GM21367 (cell line): ENCODE results near the gene BDKRB2.

Experiments
- ATAC-seq: cut with Tn5 transposase; IDR thresholded peaks from one replicate; pipeline ENCODE4 v1.9.1; 2021; ENCODE audit not compliant: unreplicated experiment

BDKRB2 gene

DNA sequence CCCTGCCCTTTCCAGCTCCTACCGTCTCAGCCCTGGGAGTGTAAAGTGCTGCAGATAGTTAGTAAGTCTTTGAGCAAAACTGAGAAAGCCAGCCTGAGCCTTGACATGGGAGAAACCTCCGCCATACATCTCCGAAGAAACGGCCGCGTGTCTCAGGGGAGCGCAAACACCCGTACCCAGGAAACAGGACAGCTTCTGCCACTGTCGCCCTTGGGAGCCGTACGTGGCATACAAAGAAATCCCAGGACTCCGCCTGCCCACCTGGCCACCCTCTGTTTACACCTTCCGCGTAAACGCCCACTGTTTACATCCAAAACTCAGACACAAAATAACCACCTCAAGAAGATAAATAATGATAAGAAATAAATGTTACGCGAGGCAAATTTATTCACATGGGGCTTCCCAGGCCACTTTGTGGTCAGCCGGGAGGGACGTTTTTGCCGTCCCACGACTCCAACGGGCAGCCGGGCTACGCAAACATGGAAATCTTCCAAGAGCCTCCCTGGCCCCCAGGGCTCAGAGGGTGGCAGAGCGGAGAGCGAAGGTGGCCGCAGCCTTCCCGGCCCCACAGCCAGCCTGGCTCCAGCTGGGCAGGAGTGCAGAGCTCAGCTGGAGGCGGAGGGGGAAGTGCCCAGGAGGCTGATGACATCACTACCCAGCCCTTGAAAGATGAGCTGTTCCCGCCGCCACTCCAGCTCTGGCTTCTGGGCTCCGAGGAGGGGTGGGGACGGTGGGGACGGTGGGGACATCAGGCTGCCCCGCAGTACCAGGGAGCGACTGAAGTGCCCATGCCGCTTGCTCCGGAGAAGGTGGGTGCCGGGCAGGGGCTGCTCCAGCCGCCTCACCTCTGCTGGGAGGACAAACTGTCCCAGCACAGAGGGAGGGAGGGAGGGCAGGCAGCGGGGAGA lies at the start of gene BDKRB2:
Gene BDKRB2 (plus strand): TSS at position 689 of the 908 bp plus-strand sequence. CDS start 32,269 bp downstream, outside the sequence.
- no peak for ATAC-seq

DNA sequence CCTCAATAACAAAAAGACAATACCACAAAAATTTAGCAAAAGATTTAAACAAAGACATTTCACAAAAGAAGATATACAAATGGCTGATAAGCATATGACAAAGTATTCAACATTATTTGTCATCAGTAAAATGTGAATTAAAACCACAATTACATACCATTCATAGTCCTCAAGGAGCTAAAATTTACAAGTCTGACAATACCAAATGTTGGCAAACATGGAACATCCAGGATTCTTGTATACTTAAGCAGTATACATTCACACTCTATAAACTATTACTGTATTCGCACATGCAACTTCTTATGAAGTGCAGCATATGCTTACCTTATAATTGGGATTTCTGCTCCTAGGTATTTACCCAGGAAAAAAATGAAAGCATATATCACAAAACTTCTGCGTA lies 49.7 kb upstream of the BDKRB2 start:
- no peak for ATAC-seq

DNA sequence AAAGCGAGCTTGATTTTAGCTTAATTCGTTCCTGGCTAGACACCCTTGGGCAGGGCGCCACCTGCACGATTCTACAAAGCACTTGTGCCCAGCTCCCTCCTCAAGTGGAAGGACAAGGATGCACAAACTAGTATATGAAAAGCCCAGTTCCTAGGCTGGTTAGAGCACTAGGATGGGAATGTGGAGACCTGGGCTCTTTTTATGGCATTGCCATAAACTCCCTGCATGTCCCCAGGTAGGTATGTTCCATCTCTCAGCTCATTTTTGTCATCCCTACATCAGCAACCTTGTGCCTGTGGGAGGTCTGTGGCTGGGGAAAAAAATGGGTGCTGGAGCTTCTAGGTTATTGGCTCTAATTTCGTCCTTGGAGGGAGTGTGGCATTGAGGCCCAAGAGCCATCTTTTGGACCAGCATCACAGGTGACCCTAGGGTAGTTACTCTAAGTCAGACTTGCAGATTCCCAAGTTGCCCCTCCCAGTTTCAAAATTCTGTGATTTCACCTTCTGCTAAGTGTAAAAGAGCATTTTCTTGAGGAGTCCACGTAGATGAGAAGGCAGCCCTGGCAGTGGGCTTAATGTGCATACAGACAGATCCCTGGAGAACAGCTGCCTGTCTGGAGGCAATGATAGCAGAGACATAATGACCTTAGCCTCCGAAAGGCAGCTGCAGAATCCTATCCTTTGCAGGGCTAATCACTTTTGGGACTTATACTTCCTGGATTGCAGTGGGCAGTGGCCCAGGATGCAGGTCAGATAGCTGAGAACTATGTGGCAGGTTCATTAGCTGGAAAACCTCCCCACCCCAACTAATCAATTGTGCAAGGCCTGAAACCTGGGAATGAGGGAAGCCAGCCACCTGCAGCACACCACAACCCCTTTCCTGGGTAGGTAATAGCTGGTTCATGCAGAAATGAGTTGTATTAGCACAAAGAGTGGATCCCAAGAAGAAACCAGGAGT lies 47.6 kb upstream of the BDKRB2 start:
- ATAC-seq, result no peak

DNA sequence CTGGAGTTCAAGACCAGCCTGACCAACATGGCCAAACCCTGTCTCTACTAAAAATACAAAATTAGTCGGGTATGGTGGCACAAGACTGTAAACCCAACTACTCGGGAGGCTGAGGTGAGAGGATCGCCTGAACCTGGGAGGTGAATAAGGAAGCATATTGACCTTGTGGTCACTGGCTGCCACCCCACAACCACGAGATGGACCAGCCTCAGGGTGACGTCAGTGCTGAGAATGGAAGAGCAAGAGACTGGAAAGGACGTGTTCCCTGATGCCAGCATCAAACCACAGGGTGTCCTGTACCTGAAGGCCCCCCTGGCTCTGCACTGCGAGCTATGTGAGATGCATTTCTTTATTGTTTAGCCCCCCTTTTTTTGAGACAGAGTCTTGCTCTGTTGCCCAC lies 45.9 kb upstream of the BDKRB2 start:
- no peak for ATAC-seq

DNA sequence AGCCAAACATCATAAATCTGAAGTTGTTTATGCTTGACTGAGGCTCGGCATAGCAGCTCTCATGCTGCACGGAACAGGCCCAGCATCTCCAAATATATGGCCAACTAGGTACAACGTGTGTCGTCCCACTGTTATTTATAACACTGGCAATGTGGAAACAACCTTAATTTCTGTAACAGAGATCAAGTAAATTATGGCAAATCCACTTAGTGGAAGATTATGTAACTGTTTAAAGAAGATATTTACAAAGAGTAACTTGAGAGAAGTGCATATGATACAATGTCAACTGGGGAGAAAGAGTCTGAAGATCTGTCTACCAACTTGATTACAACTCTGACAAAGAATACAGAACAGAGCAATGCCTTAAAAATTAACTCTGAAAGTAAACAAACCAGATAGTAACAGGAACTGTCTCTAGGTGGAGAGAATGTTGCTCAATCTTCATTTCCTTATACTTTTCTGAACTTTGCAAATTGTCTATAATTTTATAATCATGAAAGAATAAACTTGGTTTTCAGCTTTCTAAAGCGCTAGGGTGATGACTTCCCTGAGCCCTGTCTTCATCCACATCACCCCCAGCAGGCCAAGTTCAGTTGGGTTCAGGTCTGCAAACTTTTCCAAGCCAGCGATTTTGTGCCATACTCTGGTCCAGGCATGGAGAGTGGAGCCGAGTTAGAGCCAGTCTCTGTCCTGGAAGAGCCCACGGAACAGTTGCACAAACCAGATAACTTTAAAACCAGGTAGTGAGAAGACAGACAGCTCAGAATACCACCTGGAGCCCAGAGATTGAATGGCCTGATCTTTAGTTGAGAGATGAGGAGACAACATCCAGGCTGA lies 44.3 kb upstream of the BDKRB2 start:
- no peak for ATAC-seq

DNA sequence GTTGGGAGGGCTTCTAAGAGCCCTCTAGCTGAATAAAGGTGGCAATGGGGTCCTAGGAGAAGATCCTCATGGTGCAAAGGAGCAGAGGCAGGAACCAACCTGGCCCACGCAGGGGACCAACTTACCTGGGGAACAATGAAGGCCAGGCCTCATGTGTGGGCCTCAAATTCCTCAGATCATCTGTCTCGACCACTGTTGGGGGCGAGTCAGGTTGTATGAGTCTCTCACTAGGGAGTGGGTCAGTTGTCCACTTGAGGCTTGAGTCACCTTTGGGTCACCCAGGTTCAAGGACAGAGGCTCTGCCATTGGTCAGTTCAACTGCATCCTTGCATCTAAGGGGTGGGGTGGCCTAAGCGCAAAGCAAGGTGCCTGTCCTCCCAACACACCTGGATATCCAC lies 43.7 kb upstream of the BDKRB2 start:
- no peak for ATAC-seq

DNA sequence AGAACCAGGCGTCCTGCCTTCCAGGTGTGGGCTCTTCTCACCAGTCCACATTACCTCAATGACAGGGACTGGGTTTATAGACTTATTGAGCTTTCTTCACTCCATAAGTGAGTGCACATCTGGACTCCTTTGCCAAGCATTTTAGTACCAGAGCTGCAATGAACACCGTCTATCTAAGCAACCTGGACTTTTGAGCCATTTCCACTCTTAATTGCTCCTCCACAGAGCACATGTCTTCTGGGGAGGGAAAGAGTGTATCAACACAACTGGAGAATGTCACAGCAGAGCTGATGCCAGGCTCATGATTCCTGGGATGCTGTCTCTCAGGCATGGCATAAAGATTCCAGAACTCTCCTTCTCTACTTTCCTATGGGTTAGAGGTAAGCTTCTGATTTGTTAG lies 43.0 kb upstream of the BDKRB2 start:
- ATAC-seq, result no peak

DNA sequence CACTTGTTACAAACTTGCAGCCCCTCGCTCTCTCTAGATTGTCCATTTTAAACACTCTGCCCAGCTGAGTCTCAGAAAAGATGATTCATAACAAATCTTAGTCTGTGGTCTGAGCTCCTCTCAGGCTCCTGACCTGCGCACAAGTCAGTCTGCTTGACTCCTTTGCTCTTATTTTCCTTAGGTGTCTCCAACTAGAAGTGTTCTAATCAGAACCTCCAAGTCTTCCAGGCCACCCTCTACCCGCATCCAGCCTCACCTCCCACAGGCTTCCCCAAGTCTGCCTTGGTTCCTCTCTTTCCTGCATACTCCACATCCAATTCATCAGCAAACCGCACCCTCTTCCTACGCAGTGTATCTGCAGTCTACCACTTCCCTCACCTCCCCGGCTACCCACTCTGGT lies 42.4 kb upstream of the BDKRB2 start:
- no peak for ATAC-seq

DNA sequence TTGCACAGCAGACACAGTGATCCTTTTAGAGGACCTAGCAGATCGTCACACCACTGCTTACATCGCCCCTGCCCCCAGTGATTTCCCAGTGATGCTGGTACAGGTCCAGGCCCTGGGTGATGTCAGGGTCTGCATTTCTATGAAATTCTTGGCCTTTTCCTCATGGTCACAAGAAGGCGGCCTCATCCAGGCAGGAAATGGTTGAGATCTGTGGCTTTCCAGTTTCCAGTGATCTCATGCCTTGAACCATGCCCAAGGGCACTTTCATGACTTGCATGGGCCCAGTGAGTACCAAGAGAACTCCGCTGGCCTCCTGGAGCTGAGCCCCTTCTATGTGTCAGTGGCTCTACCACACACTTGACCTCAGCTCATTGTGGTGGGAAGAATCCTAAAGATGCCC lies 41.9 kb upstream of the BDKRB2 start:
- ATAC-seq, result no peak

DNA sequence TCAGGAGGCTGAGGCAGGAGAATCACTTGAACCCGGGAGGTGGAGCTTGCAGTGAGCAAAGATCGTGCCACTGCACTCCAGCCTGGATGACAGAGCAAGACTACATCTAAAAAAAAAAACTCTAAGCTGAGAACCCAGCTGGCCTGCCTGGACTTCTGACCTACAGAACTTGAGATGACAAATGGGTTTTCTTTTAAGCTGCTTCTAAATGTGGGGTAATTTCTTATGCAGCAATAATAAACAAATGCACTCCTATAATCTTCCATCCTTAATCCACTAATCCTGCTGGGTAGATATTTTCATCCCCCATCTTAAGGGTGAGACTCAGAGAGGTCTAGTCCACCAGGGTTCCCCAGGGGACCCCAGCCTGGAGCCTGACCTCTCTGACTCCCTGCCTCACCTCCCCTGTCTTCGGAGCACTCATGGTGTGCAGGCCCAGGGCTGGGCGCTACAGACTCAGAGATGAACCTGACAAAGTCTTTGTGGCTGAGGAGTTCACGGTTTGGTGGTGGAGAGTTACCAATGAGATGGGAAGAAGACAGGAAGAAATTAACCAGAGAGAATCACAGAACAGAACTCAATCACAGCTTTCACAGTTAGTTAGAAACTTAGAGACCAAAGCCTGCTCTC lies 39.7 kb upstream of the BDKRB2 start:
- ATAC-seq, result no peak

DNA sequence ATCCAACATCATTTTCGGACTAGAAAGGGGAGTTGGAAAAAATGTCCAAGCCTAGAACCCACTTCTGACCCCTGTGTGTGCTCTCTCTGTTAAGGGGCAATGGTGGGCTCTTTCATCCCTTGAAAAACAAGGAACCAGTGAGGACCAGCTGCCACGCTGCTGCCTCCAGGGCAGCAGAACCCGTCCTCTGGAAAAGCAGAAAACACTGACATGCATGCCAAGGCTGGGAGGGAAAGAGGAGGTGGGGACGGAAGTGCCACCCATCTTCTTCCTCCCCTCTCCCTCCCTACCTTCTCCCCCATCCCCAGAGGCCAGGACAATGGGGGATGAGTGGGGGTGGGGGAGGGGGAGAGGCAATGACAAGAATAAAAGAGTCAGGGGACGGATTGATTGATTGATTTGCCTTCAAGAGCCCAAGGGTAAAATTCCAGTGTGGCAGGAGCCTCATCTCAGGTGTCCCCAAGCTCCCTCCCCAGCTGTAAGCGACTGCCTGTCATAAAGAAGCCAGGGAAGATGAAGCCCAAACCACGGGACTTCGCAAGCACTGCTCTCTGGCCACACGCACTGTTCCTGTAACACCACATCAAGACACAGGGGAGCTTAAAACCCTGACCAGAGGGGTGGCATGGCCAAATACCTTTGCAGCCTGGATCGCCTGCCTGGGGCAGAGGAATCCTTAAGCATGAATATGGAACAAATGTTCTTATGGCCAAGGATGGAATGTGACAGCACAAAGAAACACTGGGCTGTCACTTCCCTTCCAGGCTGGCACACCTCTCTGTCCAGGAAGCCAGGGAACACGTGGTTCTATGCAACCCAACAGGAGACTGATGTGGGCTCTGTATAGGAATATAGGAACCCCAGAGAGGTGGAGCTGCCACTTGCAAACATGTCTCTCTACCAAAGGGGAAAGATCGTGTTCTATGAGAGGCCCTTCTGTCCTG lies 38.9 kb upstream of the BDKRB2 start:
- no peak for ATAC-seq

DNA sequence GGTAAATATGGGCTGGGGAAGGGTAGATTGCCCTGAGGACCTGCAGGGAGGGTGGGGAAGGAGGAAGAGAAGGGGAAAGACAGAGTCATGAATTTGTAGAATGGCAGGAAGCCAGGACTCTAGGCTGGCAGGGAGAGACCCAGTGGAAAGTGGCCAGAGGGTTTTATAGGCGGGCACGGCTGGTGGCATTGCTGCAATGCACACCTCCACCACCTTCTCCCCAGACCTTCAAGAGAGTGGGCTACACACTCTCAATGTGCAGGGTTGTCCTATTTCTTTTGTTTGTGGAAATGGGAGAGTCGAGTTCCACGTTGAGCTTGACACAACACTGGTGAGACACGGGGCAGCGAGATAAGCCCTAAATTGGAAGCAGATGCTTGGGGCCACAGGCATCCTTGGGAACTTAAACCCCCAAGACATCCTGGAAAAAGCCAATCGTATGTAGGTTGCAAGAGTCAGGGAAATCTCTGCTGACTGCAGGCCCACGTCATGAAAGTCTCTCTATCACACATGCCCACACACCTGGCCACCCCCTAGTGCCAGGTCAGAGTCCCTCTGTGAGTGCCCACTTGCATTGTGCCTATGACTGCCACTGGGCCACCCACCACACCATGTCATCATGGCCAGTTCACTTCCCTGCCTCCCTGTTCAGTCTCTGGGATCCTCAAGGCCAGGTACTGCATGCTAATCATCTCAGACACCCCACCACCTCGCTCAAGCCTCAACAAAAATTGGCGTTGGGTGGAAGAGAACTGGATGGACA lies 38.0 kb upstream of the BDKRB2 start:
- no peak for ATAC-seq

DNA sequence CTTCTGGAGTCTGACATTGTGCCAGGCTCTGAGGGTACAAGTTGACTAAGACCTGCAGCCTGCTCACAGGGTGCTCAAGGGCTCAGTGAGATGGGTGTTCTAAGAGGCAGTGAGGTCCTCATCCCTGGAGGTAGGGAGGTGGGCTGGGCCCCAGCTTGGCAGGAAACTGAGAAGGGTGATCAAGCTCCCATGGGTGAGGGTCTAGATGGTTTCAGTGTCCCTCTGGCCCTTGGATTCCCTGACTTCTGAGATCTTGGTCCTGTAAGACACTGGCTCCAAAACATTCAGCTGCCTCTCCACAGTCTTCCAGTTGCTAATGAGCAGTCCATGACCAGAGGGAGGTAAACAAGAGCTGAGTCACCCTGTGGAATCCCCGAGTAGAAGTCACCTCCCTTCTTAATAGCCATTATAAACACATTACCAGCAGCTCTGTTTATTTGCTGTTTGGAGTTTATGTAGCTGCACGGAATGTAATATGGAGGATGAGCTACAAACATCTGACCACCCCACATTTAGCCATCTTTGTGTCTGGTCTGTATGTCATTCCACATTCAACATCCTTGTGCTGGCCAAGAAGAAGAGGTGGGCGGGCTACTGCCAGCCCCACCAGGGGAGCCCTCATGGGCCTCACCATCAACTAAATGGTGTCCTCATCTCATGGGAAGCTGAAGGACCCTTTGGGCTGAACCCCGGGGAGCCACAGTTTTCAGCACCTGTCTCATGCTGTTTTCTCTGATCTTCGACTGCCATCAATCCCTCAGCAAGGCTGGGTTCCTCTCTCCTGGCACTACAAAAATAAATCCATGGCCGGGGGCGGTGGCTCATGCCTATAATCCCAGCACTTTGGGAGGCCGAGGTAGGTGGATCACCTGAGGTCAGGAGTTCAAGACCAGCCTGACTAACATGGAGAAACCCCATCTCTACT lies 37.2 kb upstream of the BDKRB2 start:
- no peak for ATAC-seq

DNA sequence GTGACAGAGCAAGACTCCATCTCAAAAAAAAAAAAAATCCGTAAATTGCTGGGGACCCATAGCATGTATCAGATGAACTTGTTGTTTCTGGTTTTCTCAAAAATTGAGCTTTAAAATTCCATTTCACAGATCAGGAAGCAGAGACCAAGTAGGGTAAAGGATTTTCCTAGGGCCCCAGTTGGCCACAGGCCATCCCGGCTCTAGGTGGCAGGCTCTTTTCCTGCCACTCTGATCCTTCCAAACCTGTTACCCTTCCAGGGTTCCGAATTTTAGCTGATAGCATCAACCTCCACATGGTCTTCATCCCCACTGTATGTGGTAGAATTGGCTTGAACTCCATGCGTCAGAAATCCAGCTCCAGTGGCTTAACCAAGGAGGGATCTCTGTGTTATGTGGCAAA lies 36.1 kb upstream of the BDKRB2 start:
- no peak for ATAC-seq

DNA sequence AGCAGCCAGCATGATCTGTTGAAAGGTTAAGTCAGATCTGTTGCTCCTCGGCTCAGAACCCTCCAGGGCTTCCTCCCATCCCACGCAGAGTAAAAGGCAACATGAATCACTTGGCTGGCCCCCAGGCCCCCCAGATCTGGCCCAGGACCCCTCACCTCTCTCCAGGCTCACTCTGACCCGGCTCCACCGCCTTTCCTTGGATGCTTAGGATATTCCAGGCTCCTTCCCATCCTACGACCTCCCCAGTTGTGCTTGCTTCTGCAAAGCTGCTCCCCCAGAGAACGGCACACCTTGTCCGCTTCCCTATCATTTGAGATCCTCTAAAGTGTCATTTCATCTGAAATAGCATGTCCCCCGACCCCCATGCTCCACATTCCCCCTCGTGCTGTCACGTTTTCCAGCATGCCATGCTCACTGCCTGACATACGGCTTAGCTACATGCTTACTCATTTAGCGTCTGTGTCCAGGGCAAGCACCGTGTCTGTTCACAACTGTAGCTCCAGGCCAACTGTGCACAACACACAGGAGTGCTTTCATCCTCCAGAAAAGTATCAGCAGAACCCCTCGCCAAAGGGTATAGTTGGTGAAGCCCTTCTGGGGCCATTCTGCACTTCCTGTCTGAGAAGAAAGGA lies 33.6 kb upstream of the BDKRB2 start:
- no peak for ATAC-seq

DNA sequence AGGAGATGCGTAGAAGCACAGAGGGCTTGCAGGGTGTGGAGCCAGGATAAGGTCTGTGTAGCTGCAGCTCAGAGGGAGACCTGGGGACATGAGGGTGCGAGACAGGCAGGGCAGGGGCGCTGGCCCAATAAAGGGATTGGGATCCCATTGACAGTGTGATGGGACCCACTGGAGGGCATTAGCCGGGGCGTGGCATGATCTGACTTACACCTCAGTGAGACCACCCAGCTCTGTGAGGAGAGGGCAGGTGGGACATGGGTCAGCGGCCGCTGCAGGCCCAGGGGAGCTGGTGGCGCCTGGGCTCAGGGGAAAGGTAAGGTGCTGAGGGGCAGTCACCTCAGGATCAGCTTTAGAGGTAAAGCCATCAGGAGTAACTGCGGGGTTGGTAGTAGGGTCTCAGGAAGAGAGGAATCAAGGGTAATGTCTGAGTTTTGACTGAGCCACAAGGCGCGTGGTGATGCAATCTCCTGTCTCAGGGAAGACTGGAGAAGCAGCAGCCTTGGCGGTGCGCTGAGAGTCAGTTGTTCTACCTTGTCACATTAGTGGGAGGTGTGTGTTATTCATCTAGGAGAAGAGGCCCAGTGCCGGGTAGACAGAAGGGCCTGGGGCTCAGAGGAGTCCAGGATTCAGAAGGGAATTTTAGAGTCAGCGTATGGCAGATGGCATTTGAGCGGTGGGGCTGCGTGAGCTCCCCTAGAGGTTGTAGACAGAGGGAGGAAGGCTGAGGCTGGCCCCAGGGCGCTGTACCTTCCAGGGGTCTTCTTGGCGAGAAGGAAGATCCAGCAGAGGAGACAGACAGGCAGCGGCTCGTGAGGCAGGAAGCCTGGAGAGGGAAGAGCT lies 30.8 kb upstream of the BDKRB2 start:
- ATAC-seq, result no peak
